Memory B cell (primary cell): Measurements from ENCODE around the gene MMP2.

ENCODE experiments used
- ATAC-seq: fragments of 150-1000 bp; cut with Tn5 transposase; 2 replicates; pipeline ENCODE4 v1.10.0; 2021; ENCODE audit warnings: low read depth, mild to moderate bottlenecking, moderate library complexity
- DNase-seq, 2 donors: peaks; one replicate each; pipeline ENCODE4 v3.0.0; 2022; ENCODE audit warnings: low spot score in 2 of 2
- H3K27ac Mint-ChIP-seq: one replicate; pipeline ENCODE4 v1.8.0; 2022; ENCODE audit warnings: mild to moderate bottlenecking, moderate library complexity, mixed read lengths
- H3K27me3 Mint-ChIP-seq: one replicate; pipeline ENCODE4 v1.8.0; 2022; ENCODE audit warnings: mixed read lengths
- H3K36me3 Mint-ChIP-seq: one replicate; pipeline ENCODE4 v1.8.0; 2022; ENCODE audit warnings: mild to moderate bottlenecking, mixed read lengths
- H3K4me1 Mint-ChIP-seq: one replicate; pipeline ENCODE4 v1.8.0; 2022; ENCODE audit warnings: mixed read lengths
- H3K4me3 Mint-ChIP-seq: one replicate; pipeline ENCODE4 v1.8.0; 2022; ENCODE audit warnings: mild to moderate bottlenecking, moderate library complexity, mixed read lengths
- H3K9me3 Mint-ChIP-seq: one replicate; pipeline ENCODE4 v1.8.0; 2022; ENCODE audit warnings: mixed read lengths

Gene MMP2

DNA sequence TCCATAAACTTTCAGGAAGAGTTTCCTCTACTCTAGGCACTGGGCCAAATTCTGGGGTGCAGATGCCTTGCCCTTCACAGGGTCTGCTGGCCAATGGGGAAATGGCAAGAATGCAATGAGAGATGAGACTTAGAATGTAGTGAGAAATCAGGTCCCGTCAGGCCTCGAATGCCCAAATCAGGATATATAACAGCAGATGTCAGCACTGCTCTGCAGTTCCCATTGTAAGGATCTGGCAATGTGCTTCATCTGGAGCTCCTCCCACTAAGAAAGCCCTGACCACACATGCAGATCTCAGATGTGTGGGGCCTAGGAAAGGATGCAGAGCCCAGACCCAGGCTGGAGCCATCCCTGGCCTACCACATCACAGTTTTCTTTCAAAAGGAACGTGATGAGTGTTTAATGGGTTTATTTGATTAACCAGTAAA is 16.0 kb downstream of the MMP2 start:
- no peak overlapping the region for H3K27ac Mint-ChIP-seq
- ATAC-seq: no peak

GRCh38 chr16:55495616-55496289 is 16.8 kb downstream of the MMP2 start:
- no peak for ATAC-seq
- no peak overlapping the region for H3K4me3 Mint-ChIP-seq

More for the DNA sequence above, 16.0 kb downstream of the MMP2 start:
- no peak for DNase-seq
- H3K4me1 Mint-ChIP-seq: no peaks in the 10 kb centered on the region
- H3K4me3 Mint-ChIP-seq: no peak overlapping the region
- H3K36me3 Mint-ChIP-seq: no peaks in the 10 kb centered on the region
- peaks cover 6% of the 10 kb centered on the region for H3K27me3 Mint-ChIP-seq
- H3K9me3 Mint-ChIP-seq: no peaks in the 10 kb centered on the region

GRCh38 chr16:55496509-55497145 is 17.6 kb downstream of the MMP2 start:
- no peaks in the 10 kb centered on the region for H3K4me1 Mint-ChIP-seq
- H3K27ac Mint-ChIP-seq: no peak overlapping the region
- peaks cover 6% of the 10 kb centered on the region for H3K27me3 Mint-ChIP-seq
- DNase-seq: no peak
- no peaks in the 10 kb centered on the region for H3K36me3 Mint-ChIP-seq
- ATAC-seq: no peak
- H3K9me3 Mint-ChIP-seq: no peaks in the 10 kb centered on the region
- no peak overlapping the region for H3K4me3 Mint-ChIP-seq

More at GRCh38 chr16:55495616-55496289, 16.8 kb downstream of the MMP2 start:
- H3K27ac Mint-ChIP-seq: no peak overlapping the region
- no peak for DNase-seq
- H3K9me3 Mint-ChIP-seq: no peaks in the 10 kb centered on the region
- H3K27me3 Mint-ChIP-seq: peaks cover 6% of the 10 kb centered on the region
- H3K36me3 Mint-ChIP-seq: no peaks in the 10 kb centered on the region
- no peaks in the 10 kb centered on the region for H3K4me1 Mint-ChIP-seq

DNA sequence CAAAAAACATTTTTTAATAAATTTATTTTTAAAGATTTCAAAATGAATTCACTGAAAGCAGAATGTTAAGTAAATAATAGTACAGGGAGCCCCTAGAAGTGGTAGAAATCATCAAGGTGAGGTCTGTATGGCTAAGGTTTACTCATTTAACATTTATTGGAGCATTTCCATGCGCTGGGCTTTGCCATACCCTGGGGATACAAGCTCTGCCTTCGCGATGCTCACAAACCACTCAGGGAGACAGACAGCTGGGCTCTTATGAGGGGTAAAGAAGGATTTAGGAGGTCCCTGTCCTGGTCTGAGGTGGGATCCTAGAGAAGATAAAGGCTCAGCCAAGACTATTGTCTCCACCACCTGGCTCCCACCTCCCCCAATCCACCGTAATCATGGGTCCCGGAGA is 18.6 kb downstream of the MMP2 start:
- ATAC-seq: no peak
- no peaks in the 10 kb centered on the region for H3K4me1 Mint-ChIP-seq
- no peak overlapping the region for H3K4me3 Mint-ChIP-seq
- peaks cover 6% of the 10 kb centered on the region for H3K27me3 Mint-ChIP-seq
- H3K9me3 Mint-ChIP-seq: no peaks in the 10 kb centered on the region
- DNase-seq: no peak
- H3K36me3 Mint-ChIP-seq: no peaks in the 10 kb centered on the region
- no peak overlapping the region for H3K27ac Mint-ChIP-seq

DNA sequence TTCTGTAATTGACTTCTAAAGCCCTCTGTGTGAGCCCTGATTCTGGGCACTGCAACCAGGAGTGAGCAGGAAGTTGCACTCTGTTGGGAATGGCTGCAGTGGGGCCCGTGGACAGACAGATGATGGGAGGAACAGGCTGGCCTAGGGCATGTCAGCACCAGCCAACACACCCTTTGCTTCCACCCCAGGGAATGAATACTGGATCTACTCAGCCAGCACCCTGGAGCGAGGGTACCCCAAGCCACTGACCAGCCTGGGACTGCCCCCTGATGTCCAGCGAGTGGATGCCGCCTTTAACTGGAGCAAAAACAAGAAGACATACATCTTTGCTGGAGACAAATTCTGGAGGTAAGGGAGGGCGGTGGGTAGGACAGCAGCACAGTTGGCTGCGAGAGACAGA is 19.1 kb downstream of the MMP2 start:
- no peak for DNase-seq
- H3K4me1 Mint-ChIP-seq: no peaks in the 10 kb centered on the region
- H3K27ac Mint-ChIP-seq: no peak overlapping the region
- H3K36me3 Mint-ChIP-seq: no peaks in the 10 kb centered on the region
- no peaks in the 10 kb centered on the region for H3K9me3 Mint-ChIP-seq
- no peak for ATAC-seq
- H3K27me3 Mint-ChIP-seq: peaks cover 6% of the 10 kb centered on the region
- H3K4me3 Mint-ChIP-seq: no peak overlapping the region

DNA sequence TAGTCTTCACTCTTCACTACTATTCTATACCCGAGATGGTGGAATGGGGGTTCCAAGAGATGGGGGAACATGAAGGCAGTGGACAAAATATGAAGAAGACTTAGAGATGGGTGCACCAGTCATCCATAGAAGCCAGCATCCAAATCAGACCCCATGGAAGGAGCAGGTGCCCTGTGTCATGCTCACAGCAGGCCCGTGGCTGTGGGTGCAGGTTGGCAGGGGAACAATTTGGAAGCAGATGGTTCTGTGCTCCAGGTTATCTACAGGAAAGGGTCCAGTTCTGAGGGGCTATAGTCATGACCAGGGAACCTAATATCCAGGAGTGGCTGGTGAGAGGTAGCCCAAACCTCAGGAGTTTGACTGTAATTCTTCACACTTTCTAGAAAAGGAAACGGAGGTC is 20.3 kb downstream of the MMP2 start:
- no peak for DNase-seq
- H3K4me3 Mint-ChIP-seq: no peak overlapping the region
- H3K27ac Mint-ChIP-seq: no peak overlapping the region
- H3K27me3 Mint-ChIP-seq: peaks cover 4% of the 10 kb centered on the region
- ATAC-seq: no peak
- H3K36me3 Mint-ChIP-seq: no peaks in the 10 kb centered on the region
- no peaks in the 10 kb centered on the region for H3K4me1 Mint-ChIP-seq
- no peaks in the 10 kb centered on the region for H3K9me3 Mint-ChIP-seq

- H3K4me1 Mint-ChIP-seq: no peaks in the 10 kb centered on the region
- H3K4me3 Mint-ChIP-seq: no peak overlapping the region
- peaks cover 4% of the 10 kb centered on the region for H3K27me3 Mint-ChIP-seq
- H3K27ac Mint-ChIP-seq: no peak overlapping the region
- no peaks in the 10 kb centered on the region for H3K36me3 Mint-ChIP-seq
- no peak for DNase-seq
- no peaks in the 10 kb centered on the region for H3K9me3 Mint-ChIP-seq
- ATAC-seq: no peak
Measured at GRCh38 chr16:55499951-55500529, 21.0 kb downstream of the MMP2 start.

- DNase-seq (no peak), ATAC-seq (no peak)
- Mint-ChIP-seq H3K4me3 (no peak overlapping the region), H3K9me3 (no peaks in the 10 kb centered on the region), H3K4me1 (no peaks in the 10 kb centered on the region), H3K27ac (no peak overlapping the region), H3K36me3 (no peaks in the 10 kb centered on the region), H3K27me3 (peaks cover 4% of the 10 kb centered on the region)
Measured at GRCh38 chr16:55500530-55501011, 21.6 kb downstream of the MMP2 start.

DNA sequence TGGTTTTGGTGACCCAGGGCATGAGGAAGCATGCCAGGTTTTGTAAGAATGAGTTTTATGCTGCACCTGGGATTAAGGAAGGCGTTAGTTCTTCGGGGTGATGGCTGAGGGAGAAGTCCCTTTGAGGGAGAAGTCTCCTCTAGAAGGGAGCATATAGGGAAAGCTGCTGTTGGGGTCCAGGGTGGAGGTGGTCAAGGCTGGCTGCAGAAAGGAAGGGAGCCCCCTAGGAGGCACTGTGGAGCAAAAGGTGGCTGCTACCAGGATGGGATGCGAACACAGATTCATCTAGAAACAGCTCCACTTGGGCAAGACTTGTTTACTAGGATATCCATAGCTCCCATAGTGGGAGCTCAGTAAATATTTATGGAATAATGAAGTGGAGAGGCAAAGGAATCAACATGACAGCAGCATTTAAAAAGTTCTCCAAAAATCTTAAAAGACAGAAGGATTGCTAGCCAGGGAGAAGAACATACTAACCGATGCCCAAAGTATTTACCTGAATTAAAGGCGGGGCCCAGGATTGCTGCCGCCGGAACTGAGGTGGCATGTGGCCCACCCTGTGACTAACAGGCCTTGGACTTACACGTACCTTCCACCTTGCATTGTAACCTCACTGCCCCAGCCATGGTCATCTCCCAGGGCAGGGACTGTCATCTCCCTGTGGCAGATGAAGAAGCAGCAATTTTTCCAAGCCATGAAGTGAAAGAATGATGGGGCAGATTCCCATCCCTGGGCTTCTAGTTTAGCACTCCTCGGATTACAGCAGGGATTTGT is 22.7 kb downstream of the MMP2 start:
- Mint-ChIP-seq H3K4me3 (no peak overlapping the region), H3K27ac (no peak overlapping the region), H3K9me3 (no peaks in the 10 kb centered on the region), H3K36me3 (no peaks in the 10 kb centered on the region), H3K4me1 (no peaks in the 10 kb centered on the region), H3K27me3 (peaks cover 3% of the 10 kb centered on the region)
- ATAC-seq (no peak), DNase-seq (no peak)

DNA sequence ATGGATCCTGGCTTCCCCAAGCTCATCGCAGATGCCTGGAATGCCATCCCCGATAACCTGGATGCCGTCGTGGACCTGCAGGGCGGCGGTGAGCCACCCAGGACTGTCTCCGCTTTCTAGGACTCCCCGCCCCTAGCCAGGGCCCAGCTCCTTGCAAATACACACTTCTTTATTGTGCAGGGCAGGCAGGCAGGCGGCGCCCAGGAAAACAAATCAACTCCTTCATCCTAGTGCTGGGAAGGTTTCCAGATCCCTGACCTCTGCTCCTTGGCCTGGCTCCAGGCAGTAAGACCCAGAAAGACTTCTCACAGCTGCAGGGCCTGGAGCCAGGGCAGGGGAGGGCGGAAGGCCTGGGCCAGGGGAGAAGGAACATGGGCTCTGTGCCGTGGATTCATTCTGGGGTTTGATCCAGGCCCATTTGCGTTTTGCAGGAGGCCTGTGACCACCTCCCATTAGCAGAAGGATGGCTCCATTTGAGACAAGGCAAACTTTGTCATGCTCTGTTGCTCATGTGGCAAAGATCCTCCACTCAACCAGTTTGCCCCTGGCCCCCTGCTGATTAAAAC is 23.9 kb downstream of the MMP2 start:
- DNase-seq (no peak), ATAC-seq (no peak)
- no peaks in the 10 kb centered on the region for H3K36me3 Mint-ChIP-seq
- H3K4me3 Mint-ChIP-seq: no peak overlapping the region
- H3K27me3 Mint-ChIP-seq: peaks cover 2% of the 10 kb centered on the region
- H3K9me3 Mint-ChIP-seq: no peaks in the 10 kb centered on the region
- no peak overlapping the region for H3K27ac Mint-ChIP-seq
- H3K4me1 Mint-ChIP-seq: no peaks in the 10 kb centered on the region

- peaks cover 5% of the 10 kb centered on the region for H3K4me1 Mint-ChIP-seq
- no peak overlapping the region for H3K27ac Mint-ChIP-seq
- peaks cover 7% of the 10 kb centered on the region for H3K27me3 Mint-ChIP-seq
- H3K4me3 Mint-ChIP-seq: no peak overlapping the region
- DNase-seq (no peak), ATAC-seq (no peak)
- no peaks in the 10 kb centered on the region for H3K36me3 Mint-ChIP-seq
- no peaks in the 10 kb centered on the region for H3K9me3 Mint-ChIP-seq
Measured at GRCh38 chr16:55503726-55504550, 24.9 kb downstream of the MMP2 start.

DNA sequence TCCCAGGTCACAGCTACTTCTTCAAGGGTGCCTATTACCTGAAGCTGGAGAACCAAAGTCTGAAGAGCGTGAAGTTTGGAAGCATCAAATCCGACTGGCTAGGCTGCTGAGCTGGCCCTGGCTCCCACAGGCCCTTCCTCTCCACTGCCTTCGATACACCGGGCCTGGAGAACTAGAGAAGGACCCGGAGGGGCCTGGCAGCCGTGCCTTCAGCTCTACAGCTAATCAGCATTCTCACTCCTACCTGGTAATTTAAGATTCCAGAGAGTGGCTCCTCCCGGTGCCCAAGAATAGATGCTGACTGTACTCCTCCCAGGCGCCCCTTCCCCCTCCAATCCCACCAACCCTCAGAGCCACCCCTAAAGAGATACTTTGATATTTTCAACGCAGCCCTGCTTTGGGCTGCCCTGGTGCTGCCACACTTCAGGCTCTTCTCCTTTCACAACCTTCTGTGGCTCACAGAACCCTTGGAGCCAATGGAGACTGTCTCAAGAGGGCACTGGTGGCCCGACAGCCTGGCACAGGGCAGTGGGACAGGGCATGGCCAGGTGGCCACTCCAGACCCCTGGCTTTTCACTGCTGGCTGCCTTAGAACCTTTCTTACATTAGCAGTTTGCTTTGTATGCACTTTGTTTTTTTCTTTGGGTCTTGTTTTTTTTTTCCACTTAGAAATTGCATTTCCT is 26.5 kb downstream of the MMP2 start:
- Mint-ChIP-seq H3K27ac (no peak overlapping the region), H3K9me3 (no peaks in the 10 kb centered on the region), H3K4me3 (no peak overlapping the region), H3K27me3 (peaks cover 16% of the 10 kb centered on the region), H3K36me3 (no peaks in the 10 kb centered on the region), H3K4me1 (peaks cover 5% of the 10 kb centered on the region)
- ATAC-seq: no peak
- no peak for DNase-seq

- H3K36me3 Mint-ChIP-seq: no peaks in the 10 kb centered on the region
- H3K4me1 Mint-ChIP-seq: peaks cover 5% of the 10 kb centered on the region
- no peak overlapping the region for H3K27ac Mint-ChIP-seq
- peaks cover 18% of the 10 kb centered on the region for H3K27me3 Mint-ChIP-seq
- no peaks in the 10 kb centered on the region for H3K9me3 Mint-ChIP-seq
- no peak overlapping the region for H3K4me3 Mint-ChIP-seq
- ATAC-seq (no peak), DNase-seq (no peak)
Measured at GRCh38 chr16:55506083-55506482, 27.1 kb downstream of the MMP2 start.
